Keratinocyte (primary cell): ENCODE measurements around the gene FAM162A.

ENCODE experiments used
- CTCF ChIP-seq, 3 experiments: IDR thresholded peaks in 1 of 3; conservative IDR thresholded peaks in 1 of 3; optimal IDR thresholded peaks in 1 of 3; 2 replicates in 2 of 3; 3 replicates in 1 of 3; pipeline versions ENCODE3 to v1.5.1; 2011; ENCODE audit warnings: low read length in 3 of 3, mild to moderate bottlenecking in 3 of 3, moderate library complexity in 2 of 3, control low read depth in 1 of 3, inconsistent platforms in 1 of 3; ENCODE audit not compliant: insufficient read depth in 2 of 3; ENCODE audit errors: extremely low read depth in 1 of 3
- EZH2 ChIP-seq: IDR thresholded peaks from one replicate; pipeline ENCODE4 v1.6.1; 2012; ENCODE audit warnings: inconsistent platforms, mild to moderate bottlenecking, low read length, moderate library complexity

GRCh38 chr3:122415762-122416654 lies 32.0 kb downstream of the FAM162A start, which contains the start of gene WDR5B:
- TF ChIP-seq CTCF (optimal IDR thresholded peaks at IDR 0.05 in 1 of 3, IDR thresholded peaks at IDR 0.05 in 1 of 3, conservative IDR thresholded peaks at IDR 0.05 in 1 of 3; ENCODE audit: extremely low read depth in 1 of 3, insufficient read depth in 2 of 3, low read length in 3 of 3) = peak in 1 of 3 experiments; percentile 13
- no peak for TF ChIP-seq EZH2
